Fibroblast of pulmonary artery (primary cell): ENCODE measurements around the gene SLFNL1.

Experiments
- DNase-seq: peaks from one replicate; pipeline ENCODE4 v3.0.0-alpha.2; 2010; ENCODE audit warnings: low read depth
- H3K4me3 ChIP-seq: replicated peaks from 2 replicates; pipeline ENCODE4 v1.5.1; 2011; ENCODE audit warnings: low read depth, mild to moderate bottlenecking, control low read depth, low read length, moderate library complexity
- TF ChIP-seq, protein P1 (sequence below): IDR thresholded peaks from 2 replicates; pipeline ENCODE4 v1.5.1; 2011; ENCODE audit warnings: mild to moderate bottlenecking, control low read depth, low read length, inconsistent platforms; ENCODE audit errors: missing control alignments

SLFNL1 gene

DNA sequence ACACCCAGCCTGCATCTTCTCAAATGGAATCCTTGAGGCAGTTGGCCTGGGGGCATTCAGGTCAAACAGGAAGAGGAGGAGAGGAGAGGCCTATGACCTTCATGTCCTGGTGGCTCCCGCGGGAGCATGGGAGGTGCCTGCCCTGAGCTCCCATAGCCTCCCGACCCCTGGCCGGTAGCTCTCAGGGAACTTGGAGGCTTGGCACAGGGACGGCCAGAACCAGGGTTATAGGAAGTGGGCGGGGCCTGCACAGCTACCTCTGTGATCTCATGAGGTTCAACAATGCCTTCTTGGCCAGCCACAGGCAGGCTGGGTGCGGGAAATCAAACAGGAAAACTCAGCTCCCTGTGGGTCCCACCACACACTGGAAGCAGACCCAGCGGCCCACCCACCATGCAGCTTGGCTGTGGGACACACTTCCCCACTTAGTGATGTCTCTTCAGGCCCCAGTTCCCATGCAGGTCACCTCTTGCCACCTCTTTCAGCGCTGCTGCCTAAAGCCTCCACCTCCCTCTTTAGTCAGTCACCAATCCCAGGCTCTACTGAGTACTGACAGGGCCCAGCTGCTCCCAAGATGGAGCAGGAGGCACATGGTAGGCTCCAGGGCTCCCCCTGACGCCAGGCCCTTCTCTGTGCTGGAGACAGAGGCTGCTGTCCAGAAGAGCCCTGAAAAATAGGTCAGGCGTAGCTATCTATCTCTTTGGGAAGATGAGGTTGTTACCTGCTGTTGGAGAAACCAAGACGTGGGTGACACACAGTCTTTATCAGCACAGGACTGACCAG lies at the start of gene SLFNL1:
Gene SLFNL1, minus strand, starts transcription at position 200 of the 783 bp plus-strand sequence. CDS start 1,065 bp downstream, outside the sequence.
- no peak within 1 kb of the TSS for H3K4me3 ChIP-seq
- peak; percentile 48 for DNase-seq
- TF ChIP-seq, protein P1, sequence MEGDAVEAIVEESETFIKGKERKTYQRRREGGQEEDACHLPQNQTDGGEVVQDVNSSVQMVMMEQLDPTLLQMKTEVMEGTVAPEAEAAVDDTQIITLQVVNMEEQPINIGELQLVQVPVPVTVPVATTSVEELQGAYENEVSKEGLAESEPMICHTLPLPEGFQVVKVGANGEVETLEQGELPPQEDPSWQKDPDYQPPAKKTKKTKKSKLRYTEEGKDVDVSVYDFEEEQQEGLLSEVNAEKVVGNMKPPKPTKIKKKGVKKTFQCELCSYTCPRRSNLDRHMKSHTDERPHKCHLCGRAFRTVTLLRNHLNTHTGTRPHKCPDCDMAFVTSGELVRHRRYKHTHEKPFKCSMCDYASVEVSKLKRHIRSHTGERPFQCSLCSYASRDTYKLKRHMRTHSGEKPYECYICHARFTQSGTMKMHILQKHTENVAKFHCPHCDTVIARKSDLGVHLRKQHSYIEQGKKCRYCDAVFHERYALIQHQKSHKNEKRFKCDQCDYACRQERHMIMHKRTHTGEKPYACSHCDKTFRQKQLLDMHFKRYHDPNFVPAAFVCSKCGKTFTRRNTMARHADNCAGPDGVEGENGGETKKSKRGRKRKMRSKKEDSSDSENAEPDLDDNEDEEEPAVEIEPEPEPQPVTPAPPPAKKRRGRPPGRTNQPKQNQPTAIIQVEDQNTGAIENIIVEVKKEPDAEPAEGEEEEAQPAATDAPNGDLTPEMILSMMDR, result peak; percentile 27

DNA sequence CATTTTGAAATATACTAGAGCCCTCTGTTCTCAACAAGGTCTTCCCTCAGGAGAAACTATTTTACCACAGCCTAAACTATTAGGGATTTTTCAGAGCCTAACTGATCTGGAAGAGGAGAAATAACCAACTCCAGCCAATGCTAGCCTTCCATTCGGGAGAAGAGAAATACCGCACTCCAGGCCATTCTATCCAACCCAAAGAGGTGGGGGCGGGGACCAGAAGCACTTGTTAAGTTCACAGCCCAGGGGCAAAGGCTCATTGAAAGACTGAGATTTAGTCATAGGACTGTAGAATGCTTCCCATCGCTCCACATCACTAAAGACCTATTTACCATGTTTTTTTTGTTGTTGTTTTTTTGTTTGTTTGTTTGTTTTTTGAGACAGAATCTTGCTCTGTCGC lies 35.4 kb upstream of the SLFNL1 start:
- TF ChIP-seq, protein P1, result no peak
- no peak for DNase-seq
- H3K4me3 ChIP-seq, result no peak overlapping the region

- TF ChIP-seq, protein P1, result no peak
Measured at GRCh38 chr1:41053316-41053715, 31.8 kb upstream of the SLFNL1 start.

DNA sequence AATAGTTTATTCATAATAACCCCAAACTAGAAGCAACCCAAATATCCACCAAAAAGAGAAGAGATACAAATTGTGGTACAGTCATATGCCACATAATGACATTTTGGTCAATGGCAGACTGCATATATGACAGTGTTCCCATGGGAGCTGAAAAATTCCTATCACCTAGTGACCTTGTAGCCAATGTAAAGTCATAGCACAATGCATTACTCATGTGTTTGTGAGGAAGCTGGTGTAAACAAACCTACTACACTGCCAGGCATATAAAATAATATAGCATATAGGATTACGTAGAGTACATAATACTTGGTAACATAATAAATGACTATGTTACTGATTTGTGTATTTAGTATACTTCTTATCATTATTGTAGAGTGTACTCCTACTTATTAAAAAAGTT lies 29.5 kb upstream of the SLFNL1 start:
- no peak for DNase-seq
- TF ChIP-seq, protein P1, result no peak
- H3K4me3 ChIP-seq, result no peak overlapping the region

More at GRCh38 chr1:41053316-41053715, 31.8 kb upstream of the SLFNL1 start:
- no peak for DNase-seq
- no peak overlapping the region for H3K4me3 ChIP-seq

- TF ChIP-seq, protein P1, result no peak
- H3K4me3 ChIP-seq, result no peak overlapping the region
- DNase-seq, result no peak
Measured at GRCh38 chr1:41048540-41048939, 27.0 kb upstream of the SLFNL1 start.

- no peak for DNase-seq
- TF ChIP-seq, protein P1, result no peak
- H3K4me3 ChIP-seq, result no peak overlapping the region
Measured at GRCh38 chr1:41046347-41046775, 24.8 kb upstream of the SLFNL1 start.

DNA sequence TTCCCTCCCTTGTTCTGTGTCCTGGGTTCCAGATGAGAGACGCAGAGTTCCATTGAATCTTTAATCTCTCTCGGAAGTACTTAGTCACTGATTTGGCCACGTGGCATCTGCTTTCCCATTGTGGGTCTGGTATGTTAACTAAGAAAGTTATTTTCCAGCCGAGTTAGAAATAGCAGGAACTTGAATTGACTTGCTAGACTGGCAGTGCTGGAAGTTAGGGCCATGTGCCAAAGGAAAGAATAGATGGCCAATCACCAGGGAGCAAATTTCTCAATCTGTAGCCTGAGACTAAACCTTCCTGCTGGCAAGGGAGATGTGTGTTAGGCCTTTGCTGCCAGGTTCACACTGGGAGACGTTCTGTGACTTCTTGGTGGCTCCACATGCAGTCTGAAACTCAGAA lies 24.2 kb upstream of the SLFNL1 start:
- no peak overlapping the region for H3K4me3 ChIP-seq
- TF ChIP-seq, protein P1, result no peak
- DNase-seq, result peak; percentile 98
